Measurements from ENCODE around the gene ORM2. TPM values are rescaled to one million over a fixed set of nuclear protein-coding genes. Genes with fewer than 3 reads are reported as not detected.

Gene ORM2
- total and polyA plus RNA-seq, 9 of the 15 experiments (the other 6 are each of a cell fraction or from before 2014, with no cell fraction given), result 0.98 TPM; not detected in 8

DNA sequence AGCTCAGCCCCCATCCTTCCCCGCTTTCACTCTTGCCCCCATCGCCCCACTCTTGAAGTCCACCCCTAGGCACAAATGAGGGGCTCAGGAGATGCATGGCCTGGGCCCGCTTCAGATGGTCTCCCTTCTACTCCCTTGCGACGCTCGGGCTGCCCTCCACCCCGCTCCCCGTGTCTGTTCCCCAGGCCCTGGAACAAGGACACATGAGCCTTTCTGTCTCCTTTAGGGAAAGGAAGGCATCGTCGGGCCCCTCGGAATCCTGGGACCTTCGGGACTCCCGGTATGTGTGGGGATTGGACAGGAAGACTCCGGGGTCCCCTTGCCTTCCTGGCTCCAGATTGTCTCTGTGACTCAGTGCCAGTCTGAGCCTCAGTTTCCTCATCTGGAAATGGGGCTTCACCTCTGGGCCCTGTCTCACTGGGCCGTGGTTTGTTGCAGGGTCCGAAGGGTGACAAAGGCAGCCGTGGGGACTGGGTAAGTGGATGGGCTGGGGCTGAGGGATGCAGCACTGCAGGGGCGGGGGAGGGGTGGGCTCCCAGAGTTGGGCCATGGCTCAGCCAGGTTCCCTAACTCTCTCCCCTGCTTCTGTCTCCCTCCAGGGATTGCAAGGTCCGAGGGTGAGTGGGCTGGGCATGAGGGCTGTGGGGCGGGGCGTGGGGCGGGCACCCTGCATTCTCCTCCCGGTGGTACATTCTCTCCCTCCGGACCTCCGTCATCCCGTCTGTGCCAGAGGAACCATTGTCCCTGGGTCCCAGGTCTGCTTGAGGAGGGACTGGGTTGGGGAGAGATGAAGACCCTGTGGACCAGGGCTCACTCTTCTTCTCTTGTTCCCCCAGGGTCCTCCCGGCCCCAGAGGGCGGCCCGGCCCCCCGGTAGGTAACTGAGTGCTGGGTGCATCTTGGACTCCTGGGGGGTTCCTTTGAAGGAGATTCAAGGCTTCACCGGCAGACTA, 28.5 kb upstream of the ORM2 start (continued):
- TF ChIP-seq, protein P1, sequence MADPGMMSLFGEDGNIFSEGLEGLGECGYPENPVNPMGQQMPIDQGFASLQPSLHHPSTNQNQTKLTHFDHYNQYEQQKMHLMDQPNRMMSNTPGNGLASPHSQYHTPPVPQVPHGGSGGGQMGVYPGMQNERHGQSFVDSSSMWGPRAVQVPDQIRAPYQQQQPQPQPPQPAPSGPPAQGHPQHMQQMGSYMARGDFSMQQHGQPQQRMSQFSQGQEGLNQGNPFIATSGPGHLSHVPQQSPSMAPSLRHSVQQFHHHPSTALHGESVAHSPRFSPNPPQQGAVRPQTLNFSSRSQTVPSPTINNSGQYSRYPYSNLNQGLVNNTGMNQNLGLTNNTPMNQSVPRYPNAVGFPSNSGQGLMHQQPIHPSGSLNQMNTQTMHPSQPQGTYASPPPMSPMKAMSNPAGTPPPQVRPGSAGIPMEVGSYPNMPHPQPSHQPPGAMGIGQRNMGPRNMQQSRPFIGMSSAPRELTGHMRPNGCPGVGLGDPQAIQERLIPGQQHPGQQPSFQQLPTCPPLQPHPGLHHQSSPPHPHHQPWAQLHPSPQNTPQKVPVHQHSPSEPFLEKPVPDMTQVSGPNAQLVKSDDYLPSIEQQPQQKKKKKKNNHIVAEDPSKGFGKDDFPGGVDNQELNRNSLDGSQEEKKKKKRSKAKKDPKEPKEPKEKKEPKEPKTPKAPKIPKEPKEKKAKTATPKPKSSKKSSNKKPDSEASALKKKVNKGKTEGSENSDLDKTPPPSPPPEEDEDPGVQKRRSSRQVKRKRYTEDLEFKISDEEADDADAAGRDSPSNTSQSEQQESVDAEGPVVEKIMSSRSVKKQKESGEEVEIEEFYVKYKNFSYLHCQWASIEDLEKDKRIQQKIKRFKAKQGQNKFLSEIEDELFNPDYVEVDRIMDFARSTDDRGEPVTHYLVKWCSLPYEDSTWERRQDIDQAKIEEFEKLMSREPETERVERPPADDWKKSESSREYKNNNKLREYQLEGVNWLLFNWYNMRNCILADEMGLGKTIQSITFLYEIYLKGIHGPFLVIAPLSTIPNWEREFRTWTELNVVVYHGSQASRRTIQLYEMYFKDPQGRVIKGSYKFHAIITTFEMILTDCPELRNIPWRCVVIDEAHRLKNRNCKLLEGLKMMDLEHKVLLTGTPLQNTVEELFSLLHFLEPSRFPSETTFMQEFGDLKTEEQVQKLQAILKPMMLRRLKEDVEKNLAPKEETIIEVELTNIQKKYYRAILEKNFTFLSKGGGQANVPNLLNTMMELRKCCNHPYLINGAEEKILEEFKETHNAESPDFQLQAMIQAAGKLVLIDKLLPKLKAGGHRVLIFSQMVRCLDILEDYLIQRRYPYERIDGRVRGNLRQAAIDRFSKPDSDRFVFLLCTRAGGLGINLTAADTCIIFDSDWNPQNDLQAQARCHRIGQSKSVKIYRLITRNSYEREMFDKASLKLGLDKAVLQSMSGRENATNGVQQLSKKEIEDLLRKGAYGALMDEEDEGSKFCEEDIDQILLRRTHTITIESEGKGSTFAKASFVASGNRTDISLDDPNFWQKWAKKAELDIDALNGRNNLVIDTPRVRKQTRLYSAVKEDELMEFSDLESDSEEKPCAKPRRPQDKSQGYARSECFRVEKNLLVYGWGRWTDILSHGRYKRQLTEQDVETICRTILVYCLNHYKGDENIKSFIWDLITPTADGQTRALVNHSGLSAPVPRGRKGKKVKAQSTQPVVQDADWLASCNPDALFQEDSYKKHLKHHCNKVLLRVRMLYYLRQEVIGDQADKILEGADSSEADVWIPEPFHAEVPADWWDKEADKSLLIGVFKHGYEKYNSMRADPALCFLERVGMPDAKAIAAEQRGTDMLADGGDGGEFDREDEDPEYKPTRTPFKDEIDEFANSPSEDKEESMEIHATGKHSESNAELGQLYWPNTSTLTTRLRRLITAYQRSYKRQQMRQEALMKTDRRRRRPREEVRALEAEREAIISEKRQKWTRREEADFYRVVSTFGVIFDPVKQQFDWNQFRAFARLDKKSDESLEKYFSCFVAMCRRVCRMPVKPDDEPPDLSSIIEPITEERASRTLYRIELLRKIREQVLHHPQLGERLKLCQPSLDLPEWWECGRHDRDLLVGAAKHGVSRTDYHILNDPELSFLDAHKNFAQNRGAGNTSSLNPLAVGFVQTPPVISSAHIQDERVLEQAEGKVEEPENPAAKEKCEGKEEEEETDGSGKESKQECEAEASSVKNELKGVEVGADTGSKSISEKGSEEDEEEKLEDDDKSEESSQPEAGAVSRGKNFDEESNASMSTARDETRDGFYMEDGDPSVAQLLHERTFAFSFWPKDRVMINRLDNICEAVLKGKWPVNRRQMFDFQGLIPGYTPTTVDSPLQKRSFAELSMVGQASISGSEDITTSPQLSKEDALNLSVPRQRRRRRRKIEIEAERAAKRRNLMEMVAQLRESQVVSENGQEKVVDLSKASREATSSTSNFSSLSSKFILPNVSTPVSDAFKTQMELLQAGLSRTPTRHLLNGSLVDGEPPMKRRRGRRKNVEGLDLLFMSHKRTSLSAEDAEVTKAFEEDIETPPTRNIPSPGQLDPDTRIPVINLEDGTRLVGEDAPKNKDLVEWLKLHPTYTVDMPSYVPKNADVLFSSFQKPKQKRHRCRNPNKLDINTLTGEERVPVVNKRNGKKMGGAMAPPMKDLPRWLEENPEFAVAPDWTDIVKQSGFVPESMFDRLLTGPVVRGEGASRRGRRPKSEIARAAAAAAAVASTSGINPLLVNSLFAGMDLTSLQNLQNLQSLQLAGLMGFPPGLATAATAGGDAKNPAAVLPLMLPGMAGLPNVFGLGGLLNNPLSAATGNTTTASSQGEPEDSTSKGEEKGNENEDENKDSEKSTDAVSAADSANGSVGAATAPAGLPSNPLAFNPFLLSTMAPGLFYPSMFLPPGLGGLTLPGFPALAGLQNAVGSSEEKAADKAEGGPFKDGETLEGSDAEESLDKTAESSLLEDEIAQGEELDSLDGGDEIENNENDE (IDR thresholded peaks at IDR 0.05; ENCODE audit: low read depth, low read length), result no peak
- TF ChIP-seq, protein P2, sequence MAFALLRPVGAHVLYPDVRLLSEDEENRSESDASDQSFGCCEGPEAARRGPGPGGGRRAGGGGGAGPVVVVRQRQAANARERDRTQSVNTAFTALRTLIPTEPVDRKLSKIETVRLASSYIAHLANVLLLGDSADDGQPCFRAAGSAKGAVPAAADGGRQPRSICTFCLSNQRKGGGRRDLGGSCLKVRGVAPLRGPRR (CRISPR knock-in tag; IDR thresholded peaks at IDR 0.05), result no peak
- TF ChIP-seq ZFP36 (IDR thresholded peaks at IDR 0.05; ENCODE audit: low read depth, low read length, partially characterized antibody), result no peak
- TF ChIP-seq NFE2 (IDR thresholded peaks at IDR 0.05; ENCODE audit: low read depth), result no peak
- TF ChIP-seq DNMT1 (IDR thresholded peaks at IDR 0.05), result no peak

Measured in K562 (cell line).